Bronchial epithelial cell (primary cell): ENCODE results near the gene CACNB2. TPM values are rescaled to one million over a fixed set of nuclear protein-coding genes. Genes with fewer than 3 reads are reported as not detected.

Experiments
- DNase-seq: peaks from one replicate; pipeline ENCODE4 v3.0.0-alpha.2; 2010; ENCODE audit warnings: low read depth
- FAIRE-seq: peaks from 2 replicates; lab custom pipeline; 2011; peaks lifted over from hg19 to GRCh38; lab: Jason Lieb, UNC
- H3K27me3 ChIP-seq: 2 replicates; pipeline ENCODE4 v1.5.1; 2011; ENCODE audit warnings: low read length; ENCODE audit not compliant: control insufficient read depth, insufficient read depth
- H3K36me3 ChIP-seq: 2 replicates; pipeline ENCODE4 v1.5.1; 2011; ENCODE audit warnings: low read length; ENCODE audit not compliant: control insufficient read depth, insufficient read depth
- H3K4me3 ChIP-seq: 2 replicates; pipeline ENCODE4 v1.5.1; 2011; ENCODE audit warnings: mild to moderate bottlenecking, low read depth, low read length, control low read depth
- total RNA-seq: library from RNA; depleted of rRNA; stranded (reverse); fragments of >200 nt; gene quantifications from 2 replicates; pipeline ENCODE4 v1.2.1, GENCODE V29; 2014
- TF ChIP-seq, protein P1 (sequence below): IDR thresholded peaks from 2 replicates; pipeline ENCODE4 v1.5.1; 2011; ENCODE audit warnings: mild to moderate bottlenecking, moderate library complexity, low read length, control low read depth, inconsistent platforms; ENCODE audit not compliant: insufficient read depth, severe bottlenecking

Gene CACNB2
- total RNA-seq, 1 donor from 2014 or later, result not detected

DNA sequence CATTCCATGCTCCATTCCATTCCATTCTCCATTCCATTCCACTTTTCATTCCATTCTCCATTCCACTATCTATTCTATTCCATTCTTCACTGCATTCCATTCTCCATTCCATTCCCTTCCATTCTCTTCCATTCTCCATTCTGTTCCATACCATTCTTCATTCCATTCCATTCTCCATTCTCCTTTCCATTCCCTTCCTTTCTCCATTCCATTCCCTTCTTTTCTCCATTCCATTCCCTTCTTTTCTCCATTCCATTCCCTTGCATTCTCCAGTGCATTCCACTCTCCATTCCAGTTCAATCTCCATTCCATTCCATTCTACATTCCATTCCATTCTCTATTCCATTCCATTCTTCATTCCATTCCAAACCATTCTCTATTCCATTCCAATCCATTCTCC is 430.9 kb downstream of the CACNB2 start:
- DNase-seq, result no peak
- TF ChIP-seq, protein P1, sequence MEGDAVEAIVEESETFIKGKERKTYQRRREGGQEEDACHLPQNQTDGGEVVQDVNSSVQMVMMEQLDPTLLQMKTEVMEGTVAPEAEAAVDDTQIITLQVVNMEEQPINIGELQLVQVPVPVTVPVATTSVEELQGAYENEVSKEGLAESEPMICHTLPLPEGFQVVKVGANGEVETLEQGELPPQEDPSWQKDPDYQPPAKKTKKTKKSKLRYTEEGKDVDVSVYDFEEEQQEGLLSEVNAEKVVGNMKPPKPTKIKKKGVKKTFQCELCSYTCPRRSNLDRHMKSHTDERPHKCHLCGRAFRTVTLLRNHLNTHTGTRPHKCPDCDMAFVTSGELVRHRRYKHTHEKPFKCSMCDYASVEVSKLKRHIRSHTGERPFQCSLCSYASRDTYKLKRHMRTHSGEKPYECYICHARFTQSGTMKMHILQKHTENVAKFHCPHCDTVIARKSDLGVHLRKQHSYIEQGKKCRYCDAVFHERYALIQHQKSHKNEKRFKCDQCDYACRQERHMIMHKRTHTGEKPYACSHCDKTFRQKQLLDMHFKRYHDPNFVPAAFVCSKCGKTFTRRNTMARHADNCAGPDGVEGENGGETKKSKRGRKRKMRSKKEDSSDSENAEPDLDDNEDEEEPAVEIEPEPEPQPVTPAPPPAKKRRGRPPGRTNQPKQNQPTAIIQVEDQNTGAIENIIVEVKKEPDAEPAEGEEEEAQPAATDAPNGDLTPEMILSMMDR, result no peak
- H3K36me3 ChIP-seq, result no peaks in the 10 kb centered on the region
- H3K4me3 ChIP-seq, result no peak overlapping the region
- no peak for FAIRE-seq
- H3K27me3 ChIP-seq, result no peaks in the 10 kb centered on the region

DNA sequence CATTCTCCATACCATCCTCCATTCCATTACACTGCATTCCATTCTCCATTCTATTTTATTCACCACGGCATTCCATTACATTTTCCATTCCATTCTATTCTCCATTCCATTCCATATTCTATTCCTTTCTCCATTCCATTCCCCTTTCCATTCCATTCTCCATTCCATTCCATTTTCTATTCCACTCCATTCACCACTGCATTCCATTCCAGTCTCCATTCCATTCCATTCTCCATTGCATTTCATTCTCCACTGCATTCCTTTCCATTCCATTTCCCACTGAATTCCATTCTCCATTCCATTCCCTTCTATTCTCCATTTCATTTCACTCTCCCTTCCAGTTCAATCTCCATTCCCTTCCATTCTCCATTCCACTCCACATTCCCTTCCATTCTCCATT is 431.6 kb downstream of the CACNB2 start:
- FAIRE-seq, result no peak
- Histone ChIP-seq H3K36me3 (no peaks in the 10 kb centered on the region), H3K4me3 (no peak overlapping the region), H3K27me3 (no peaks in the 10 kb centered on the region)
- DNase-seq, result no peak
- TF ChIP-seq, protein P1, result no peak

DNA sequence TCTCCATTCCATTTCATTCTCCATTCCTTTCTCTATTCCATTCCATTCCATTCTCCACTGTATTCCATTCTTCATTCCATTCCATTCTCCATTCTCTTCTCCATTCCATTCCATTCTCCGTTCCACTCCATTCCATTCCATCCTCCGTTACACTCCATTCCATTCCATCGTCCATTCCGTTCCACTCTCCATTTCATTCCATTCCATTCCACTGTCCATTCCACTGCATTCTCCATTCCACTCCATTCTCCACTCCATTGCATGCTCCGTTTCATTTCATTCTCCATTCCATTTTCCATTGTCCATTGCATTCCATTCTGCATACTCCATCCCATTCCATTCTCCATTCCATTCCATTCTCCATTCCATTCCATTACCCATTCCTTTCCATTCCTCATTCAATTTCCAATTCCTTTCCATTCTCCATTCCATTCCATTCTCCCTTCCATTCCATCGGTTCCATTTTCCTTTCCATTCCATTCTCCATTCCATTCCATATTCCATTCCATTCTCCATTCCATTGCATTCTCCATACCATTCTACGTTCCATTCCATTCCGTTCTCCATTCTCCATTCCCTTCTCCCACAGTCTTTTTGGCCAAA is 432.8 kb downstream of the CACNB2 start:
- Histone ChIP-seq H3K36me3 (no peaks in the 10 kb centered on the region), H3K4me3 (no peak overlapping the region), H3K27me3 (no peaks in the 10 kb centered on the region)
- FAIRE-seq (no peak), DNase-seq (no peak)
- TF ChIP-seq, protein P1, result no peak

DNA sequence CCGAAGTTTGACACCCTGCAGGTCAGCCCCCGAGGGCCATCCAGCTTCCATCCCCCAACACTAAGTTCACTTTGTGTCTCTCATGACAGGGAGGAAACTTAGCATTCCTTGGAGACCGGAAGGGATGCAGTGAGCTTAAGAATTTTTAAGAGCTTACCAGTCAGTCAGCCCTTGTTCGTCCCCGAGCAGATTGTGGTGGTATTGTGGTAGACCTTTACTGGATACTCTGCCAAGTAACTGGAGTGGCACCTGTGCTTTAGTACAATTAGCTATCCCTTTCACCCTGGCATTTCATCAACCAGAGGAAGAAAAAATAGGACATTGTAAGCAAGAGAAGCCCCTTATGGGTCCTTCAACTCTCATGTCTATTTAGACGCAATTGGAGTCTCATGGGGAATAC is 436.4 kb downstream of the CACNB2 start:
- no peak for DNase-seq
- FAIRE-seq, result no peak
- Histone ChIP-seq H3K27me3 (no peaks in the 10 kb centered on the region), H3K4me3 (no peak overlapping the region), H3K36me3 (no peaks in the 10 kb centered on the region)
- TF ChIP-seq, protein P1, result no peak

DNA sequence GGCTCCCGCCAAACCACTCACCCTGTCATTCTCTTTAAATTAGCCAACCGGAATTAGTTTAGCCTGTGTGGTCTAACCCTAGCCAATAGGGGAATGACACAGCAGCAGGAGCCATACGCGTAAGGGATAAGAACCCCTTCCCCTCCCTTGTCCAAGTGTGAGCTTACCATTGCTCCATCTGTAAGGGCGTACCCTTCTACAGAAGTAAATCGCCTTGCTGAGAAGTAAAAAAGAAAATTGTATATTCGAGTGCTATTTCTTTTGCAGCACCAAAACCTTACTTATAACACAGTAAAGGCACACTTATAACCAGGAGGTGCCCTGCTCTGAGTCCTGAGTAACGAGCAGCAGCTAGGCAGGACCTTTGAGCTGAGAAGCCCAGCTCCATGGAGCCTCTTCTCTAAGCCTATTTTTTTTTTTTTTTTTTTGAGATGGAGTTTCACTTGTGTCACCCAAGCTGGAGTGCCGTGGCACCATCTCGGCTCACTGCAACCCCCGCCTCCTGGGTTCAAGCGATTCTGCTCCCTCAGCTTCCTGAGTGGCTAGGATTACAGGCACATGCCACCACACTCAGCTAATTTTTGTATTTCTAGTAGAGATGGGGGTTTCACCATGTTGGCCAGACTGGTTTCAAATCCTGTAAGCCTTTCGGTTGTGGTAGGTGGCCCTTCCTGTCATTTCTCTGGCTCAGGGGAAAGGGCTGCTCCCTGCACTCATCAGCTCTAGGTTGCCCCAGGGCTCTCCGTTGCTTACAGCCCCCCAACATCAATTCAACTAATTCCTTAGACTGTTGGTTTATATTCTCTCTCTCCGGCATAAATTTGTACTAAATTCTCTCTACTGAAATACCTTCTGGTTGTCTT is 437.8 kb downstream of the CACNB2 start:
- DNase-seq (no peak), FAIRE-seq (no peak)
- TF ChIP-seq, protein P1, result no peak
- no peaks in the 10 kb centered on the region for H3K27me3 ChIP-seq
- no peaks in the 10 kb centered on the region for H3K36me3 ChIP-seq
- no peak overlapping the region for H3K4me3 ChIP-seq
